Medulla oblongata (tissue), 1 donor: ENCODE measurements around the gene RHOJ.
"Not testable (repeated sequence)": the region's sequence is repeated elsewhere in the genome, so short reads cannot be mapped to it uniquely, and the experiment has no call there.

Experiments used
- DNase-seq: peaks from one replicate; pipeline ENCODE4 v3.0.0-alpha.2; 2015; ENCODE audit errors: extremely low spot score

RHOJ gene

DNA sequence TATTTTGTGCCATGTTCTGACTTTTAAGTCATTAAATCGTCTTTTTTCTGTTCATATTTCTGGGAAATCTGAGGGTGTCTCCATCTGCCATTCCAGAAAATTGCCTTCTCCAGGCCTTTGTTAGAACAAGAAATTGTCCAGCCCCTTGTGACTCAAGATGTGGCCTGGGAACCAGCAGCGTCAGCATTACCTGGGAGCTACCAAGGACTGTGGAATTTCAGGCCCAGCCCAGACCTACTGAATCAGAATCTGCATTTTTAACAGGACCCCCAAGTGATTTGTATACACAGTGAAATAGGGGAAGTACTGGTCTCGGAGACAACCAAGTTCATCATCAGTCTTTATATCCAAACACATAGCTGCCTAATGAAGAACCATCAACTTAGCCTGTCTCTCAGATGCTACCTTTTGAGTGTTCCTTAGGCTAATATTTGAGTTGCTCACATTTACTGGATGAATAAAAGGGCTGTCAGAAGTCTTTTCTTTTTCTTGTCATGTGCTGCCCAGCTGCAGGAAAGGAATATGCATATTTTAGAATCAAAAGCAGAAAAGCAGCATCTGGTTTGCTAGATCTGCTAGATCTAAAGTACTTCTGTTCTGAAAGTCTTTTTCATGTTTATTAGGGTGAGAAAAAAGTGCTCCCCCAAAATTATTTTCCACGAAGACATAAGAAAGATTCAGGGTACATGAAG, 93.3 kb downstream of the RHOJ start:
- DNase-seq = no peak

DNA sequence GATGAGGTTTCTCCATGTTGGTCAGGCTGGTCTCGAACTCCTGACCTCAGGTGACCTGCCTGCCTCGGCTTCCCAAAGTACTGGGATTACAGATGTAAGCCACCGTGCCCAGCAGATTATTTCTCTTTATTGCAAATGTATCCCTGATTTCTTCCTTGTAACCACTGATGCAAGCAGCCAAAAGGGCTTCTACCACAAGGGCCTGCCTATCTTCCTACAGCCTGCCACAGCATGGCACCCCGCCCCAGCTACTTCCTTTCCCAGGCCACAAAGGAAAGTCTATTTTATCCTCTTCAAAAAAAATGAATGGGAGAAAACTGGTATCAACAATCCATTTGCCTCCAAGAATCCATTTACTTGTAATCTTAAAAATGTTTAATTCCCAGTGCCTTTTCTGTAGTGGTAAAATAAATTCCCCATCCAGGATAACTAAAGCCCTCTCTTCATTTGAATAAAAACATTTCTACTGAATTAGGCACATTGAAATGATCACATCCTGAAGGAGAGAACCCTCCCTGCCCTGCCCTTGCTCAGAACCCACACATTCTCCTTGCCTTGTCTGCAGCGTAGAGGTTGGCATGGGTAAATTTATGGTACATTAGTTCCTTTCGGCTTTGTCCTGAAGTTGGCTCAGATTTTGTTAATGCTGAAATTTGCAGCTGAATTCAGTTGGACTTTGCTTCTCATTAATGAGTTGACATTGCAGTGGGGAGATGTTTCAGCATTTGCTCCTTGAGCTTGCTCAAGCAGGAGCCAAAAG, 95.3 kb downstream of the RHOJ start:
- DNase-seq = no peak

- no peak for DNase-seq
Measured at GRCh38 chr14:63300854-63301253, 96.6 kb downstream of the RHOJ start.

- DNase-seq = no peak
Measured at GRCh38 chr14:63301891-63302534, 97.8 kb downstream of the RHOJ start.

- not testable (repeated sequence) for DNase-seq
Measured at GRCh38 chr14:63304429-63304828, 100.2 kb downstream of the RHOJ start.

GRCh38 chr14:63308723-63309317, 104.6 kb downstream of the RHOJ start:
- DNase-seq = no peak

DNA sequence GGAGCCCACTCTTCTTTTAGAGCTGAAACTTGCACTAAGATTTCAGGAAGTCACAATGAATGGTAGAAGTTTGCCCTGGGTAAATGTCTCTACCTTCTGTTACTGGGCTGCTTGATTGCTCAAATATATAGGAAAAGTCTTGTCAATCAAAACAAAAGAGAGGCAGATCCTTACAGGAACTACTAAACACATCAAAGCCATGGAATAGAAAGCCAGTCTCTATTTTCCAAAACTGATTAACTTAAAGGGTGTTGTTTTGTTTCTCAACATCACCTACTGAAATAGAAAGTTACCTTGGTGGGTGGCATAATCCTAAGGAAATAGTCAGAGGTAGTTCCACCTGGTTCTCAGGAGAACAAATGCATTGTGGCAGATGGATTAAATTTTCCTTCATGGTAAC, 114.6 kb downstream of the RHOJ start, which contains the start of gene GPHB5:
Gene GPHB5 (minus strand): TSS at position 101 of the 400 bp plus-strand sequence. CDS start 1,086 bp downstream, outside the sequence.
- DNase-seq = no peak

GRCh38 chr14:63322472-63322871, 118.2 kb downstream of the RHOJ start:
- no peak for DNase-seq

DNA sequence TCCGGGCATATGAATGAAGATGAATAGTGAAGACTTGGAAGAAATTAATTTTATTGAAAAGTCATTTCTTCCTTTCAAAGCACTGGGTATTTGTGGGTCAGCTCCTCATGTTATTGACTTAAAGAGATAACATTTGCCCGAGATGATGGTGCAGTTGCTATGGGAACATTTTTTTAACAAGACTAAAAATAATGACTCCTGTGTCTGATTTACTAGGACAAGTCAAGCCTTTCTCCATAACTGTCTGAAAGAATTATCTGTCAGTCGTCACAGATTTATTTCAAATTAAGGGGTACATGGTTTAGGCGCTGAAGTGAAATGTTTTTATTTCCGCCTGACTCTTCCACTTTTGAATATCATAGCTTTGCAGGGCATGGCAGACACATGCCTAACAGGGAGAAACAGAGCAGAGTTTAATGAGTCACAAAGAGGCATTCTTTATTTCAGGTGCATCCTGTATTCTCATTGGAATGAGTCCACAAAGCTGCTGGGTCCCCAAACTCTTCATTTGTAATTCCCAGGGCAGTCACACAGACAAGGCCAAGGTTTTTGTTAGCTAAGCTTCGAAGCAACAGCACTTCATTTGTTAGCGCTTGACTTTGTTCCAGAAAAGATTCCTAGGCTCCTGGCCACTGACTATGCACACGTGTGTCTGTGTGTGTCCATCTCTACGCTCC, 118.8 kb downstream of the RHOJ start:
- DNase-seq = no peak

- DNase-seq = no peak
Measured at GRCh38 chr14:63326840-63327239, 122.6 kb downstream of the RHOJ start.

DNA sequence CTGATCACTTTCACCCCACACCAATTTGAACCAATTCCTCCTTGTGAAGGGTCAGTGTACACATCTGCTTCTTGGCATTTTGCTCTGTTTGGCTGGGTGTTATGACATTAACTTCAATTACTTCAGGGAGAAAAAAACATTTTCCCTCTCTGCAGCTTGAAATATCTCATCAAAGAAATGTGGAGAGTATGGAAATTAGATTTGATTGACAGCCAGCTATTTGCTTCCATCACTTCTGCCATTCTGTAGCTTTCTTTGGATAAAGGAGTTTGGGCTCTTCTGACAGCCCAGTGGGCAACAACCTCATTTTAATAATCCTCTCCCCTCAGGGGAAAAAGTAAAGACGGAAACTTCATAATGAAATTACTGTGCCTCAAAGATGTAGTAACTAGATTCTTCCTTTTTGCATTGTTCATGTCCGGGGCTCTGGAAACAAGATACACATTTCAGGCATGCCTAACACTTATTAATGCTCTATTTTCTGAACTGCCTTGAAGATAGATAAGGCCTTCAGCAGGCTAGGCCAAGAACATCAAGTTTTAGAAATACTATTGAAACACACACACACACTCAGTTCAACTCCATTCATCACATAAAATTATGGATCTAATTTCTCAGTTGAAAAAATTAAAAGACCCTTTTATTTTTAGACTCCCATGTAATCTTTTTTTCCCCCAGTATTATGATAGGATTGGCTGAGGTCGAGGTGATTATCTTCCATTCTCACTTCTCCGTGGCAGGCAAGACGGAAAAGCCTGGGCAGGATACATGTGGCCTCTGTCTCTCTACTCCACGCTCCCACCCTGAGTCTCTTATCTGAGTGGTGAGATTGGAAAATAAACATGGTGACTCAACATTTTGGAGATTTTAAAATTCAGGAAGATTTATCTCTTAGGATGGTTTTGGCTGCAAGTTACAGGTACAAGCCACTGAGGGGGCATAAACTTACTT, 124.8 kb downstream of the RHOJ start:
- DNase-seq = no peak

DNA sequence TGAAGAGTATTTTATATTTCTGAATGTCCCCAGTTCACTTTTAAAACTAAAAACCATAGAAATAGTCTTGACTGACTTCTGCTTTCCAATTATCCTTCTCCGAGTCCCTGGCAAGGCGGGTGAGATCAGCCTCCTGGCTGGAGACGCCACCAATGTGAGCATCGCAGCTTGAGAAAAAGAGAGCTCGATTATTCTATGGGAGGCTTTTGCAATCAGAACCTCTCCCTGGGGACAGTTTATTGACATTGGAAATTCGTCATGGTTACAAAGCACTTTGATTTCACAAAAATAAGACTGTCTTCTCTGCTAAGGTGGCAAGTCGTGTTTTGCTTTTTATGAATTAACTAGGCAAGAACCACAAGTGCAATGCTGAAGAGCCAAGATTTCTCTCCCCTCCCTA, 138.1 kb downstream of the RHOJ start:
- DNase-seq = no peak
